ENCODE results near the gene TMEM237.

TMEM237 gene

DNA sequence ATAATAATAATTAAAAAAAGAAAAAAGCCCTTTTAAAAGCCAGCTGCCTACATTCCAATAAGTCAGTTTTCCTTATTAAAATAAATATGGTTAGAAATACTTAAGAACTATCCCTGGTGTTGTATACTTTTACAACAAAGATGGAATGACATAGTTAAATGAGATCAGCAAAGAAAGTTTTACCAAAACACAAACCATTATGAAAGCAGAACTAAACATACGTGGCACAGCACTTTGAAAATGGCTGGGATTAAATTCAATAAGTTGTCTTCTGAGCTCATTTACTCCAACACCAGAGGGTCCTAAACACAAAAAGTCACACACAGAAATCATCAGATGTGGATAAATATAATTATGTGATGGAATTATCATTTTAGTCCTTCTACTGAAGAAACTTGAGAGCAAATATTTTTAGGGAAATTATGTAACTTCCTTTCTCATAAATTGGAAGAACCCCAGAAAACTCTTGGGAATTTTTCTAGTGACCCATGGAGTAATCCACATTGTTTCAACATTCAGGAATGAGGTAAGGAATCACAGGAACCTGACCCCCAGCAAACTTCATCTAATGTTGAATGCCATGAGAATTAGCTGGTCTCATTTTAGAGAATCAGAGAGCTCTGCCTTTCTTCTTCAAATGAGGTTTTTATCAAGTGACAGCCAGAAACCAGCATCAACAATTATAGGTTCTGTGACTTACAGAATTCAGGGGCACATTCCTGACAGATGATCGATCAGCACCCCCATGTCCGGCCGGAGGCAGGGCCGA lies 11.5 kb upstream of the TMEM237 start:
- TF ChIP-seq ZNF274 (IDR thresholded peaks at IDR 0.05; ENCODE audit: low read depth, low read length), result no peak

DNA sequence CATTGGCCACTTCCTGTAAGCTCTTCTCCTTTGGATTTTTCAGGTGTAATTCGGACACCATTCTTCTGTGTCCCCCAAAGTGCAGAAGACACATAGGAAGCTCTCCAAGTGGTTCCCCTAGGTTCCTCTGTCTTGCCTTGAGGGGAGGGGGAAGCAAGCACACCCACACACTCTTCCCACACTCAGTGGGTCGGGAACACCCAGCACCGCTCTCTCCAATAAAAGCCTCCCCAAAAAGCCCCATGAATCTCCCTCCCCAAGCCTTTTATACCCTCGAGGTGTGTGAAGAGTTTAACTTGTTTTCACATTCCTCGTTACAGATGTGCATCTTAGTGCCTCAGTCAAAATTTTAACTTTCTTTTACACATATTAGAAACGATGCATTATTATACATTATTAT lies 9.9 kb upstream of the TMEM237 start:
- TF ChIP-seq ZNF274 (IDR thresholded peaks at IDR 0.05; ENCODE audit: low read depth, low read length), result no peak
- no peak overlapping the region for H3K4me3 ChIP-seq (ENCODE audit: low read length)

More for the DNA sequence above, 11.5 kb upstream of the TMEM237 start:
- H3K4me3 ChIP-seq (ENCODE audit: low read length), result no peak overlapping the region

DNA sequence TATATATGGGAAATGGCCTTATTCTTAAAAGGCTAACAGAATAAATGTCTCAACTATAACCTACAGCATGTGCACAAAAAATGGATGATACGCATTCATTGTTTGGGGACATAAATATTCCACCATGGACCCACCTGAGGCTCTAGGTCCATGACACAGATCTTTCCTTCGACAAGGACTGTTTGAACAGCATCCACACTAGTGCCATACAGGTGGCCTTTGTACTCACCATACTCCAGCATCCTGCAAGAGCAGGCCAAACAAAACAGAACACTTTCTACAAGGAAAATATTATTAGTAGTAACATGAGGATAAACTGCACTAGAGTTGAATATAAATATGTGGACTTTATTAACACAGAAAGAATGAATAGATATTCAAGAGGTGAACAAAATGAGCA lies 6.1 kb upstream of the TMEM237 start:
- H3K4me3 ChIP-seq (ENCODE audit: low read length), result no peak overlapping the region
- TF ChIP-seq ZNF274 (IDR thresholded peaks at IDR 0.05; ENCODE audit: low read depth, low read length), result no peak

DNA sequence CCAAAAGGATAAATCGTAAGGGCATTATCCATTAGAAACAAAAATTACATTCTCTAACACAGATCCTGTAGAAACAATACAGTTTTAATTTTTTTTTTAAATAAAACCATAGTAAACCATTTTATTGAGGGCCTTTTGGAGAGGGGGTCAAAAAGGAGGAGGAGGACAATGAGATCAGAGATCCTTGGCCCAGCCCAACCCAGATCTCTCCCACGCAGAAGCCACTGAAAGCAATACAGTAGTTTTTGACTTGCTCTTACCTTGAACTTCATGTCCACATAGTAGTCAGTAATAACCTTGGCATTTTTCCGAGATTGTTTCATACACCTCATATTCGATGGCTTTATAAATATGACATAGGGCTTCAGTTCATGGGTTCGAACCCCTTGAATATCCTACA lies 4.1 kb upstream of the TMEM237 start:
- no peak for TF ChIP-seq ZNF274 (IDR thresholded peaks at IDR 0.05; ENCODE audit: low read depth, low read length)
- no peak overlapping the region for H3K4me3 ChIP-seq (ENCODE audit: low read length)

DNA sequence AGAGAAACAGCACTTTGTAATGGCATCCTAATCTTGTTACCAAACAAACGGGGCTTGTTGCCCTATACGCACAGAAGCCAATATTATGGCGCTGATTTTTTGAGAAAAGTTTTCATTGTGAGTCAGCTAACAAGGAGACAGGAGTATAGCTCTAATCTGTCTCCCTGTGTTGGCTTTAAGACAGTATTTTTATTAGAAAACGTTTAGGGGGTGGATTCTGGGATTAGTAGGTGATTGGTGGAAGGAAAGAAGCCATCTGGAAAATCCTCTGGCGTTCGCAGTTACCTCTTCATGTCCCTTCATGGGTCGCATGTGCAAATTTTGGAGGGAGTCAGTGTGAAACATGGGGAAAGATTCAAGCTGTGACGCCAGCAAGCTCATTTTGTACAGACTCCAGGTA lies 698 bp upstream of the TMEM237 start:
- TF ChIP-seq ZNF274 (IDR thresholded peaks at IDR 0.05; ENCODE audit: low read depth, low read length), result no peak
- H3K4me3 ChIP-seq (ENCODE audit: low read length), result no peak overlapping the region

DNA sequence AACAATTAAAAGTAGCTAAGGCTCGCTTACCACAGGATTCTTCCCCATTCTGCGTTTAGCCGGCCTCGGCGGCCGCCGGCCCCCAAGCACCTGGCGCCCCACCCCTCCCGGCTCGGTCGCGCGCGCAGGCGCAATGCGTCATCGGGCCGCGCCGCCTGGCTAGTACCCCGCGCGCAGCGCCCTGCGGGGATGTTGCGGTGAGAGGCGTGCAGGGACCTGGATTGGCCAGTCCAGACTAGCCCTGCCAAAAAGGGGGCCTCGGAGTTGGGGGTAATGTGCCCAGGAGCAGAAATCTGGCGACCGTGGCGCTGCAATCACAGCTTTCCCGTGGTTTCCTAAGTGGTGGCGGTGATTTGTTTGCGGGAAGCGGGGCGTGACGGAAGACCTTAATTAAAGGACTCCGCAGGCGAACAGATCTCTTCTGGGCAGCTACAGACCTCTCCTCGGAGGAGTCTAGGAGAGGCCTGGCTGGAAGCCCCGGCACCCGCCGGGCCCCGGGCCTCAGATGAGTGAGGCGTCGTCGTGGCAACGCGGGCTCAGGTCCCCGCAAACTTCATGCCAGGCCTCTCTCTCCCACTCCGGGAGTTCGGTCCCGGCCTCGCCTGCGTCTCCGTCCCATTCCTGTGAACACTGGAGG lies 606 bp downstream of the TMEM237 start:
- TF ChIP-seq ZNF274 (IDR thresholded peaks at IDR 0.05; ENCODE audit: low read depth, low read length), result no peak
- H3K4me3 ChIP-seq (ENCODE audit: low read length), result peak overlapping the region; percentile 88

DNA sequence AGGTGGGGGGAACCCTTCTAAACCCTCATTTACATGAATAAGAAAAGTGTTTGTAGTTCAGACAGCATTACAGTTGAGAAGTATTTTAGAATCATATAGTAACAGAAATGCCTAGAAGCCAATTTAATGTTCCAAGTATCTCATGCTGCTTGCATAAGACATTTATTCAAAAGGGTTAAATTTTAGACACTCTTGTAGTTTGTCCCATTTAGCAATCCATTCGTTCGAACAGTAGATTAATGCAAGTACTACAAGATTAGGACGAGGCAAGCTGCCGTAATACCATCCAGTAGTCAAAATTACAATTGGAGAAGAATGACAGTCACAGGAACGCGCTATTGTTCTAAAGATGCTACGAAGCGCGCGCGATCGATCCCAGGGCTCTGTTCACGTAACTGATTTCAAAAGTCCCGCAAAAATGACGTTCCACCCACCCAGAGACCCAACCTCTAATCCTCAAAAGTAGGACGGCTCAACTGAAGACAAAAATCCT lies 1.2 kb downstream of the TMEM237 start:
- peak overlapping the region; percentile 88 for H3K4me3 ChIP-seq (ENCODE audit: low read length)
- TF ChIP-seq ZNF274 (IDR thresholded peaks at IDR 0.05; ENCODE audit: low read depth, low read length), result no peak

DNA sequence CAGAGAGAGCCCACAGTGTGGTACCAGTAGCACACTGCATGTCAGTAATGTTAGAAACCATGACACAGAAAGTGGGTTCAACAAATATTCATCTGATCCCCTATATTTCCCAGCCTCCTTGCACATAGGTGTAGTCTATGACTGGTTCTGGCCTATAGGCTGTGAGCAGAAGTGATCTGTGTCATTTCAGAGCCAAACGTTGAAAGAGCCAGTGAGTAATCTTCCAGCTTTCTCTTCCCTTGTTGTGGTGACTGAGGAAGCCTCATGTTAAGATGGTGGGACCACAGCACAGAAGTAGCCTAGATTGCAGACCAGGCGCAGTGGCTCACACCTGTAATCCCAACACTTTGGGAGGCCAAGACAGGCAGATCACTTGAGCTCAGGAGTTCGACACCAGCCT lies 4.1 kb downstream of the TMEM237 start:
- no peak for TF ChIP-seq ZNF274 (IDR thresholded peaks at IDR 0.05; ENCODE audit: low read depth, low read length)
- no peak overlapping the region for H3K4me3 ChIP-seq (ENCODE audit: low read length)

DNA sequence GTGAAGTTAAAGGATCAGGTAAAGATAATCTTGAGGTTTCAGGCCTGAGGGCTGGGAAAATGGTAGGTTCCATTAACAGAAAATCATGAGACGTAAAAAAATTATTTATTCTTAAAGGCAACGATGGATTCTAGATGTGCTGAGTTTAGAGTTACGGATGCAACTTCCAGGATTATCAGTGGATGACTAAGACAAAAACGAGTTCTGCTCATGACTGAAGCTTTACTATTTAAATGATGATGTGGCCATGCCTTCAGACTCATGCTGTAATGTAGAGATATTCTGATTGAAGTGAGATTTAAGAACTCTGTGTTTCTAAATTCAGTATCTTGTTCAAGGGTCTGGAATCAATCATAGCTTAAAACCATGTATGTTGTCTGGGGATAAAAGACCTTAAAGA lies 5.0 kb downstream of the TMEM237 start:
- TF ChIP-seq ZNF274 (IDR thresholded peaks at IDR 0.05; ENCODE audit: low read depth, low read length), result no peak
- no peak overlapping the region for H3K4me3 ChIP-seq (ENCODE audit: low read length)

DNA sequence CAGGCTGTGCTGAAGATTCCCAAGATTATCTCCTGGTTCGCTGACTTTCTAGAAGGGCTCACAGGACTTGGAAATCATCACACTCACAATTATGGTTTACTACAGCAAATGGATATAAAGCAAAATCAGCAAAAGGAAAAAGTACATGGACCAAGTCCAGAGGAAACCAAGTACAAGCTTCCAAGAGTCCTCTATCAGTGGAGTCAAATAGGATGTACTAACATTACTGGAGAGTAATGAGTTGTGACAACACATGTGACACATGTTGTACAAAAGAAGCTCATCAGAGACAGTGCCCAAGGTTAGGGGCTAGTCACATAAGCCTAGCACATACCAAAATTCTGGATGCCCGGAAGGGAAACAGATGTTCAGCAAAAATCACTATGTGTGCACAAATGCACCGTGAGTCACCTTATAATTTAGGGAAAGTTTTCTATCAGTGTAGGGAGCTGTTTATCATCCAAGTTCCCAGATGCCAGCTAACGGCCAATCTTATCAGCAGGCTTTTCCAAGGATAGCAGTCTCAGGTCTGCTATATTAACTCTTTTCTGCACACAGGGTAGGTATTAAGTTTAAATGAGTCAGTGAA lies 9.5 kb downstream of the TMEM237 start:
- no peak overlapping the region for H3K4me3 ChIP-seq (ENCODE audit: low read length)
- TF ChIP-seq ZNF274 (IDR thresholded peaks at IDR 0.05; ENCODE audit: low read depth, low read length), result no peak

DNA sequence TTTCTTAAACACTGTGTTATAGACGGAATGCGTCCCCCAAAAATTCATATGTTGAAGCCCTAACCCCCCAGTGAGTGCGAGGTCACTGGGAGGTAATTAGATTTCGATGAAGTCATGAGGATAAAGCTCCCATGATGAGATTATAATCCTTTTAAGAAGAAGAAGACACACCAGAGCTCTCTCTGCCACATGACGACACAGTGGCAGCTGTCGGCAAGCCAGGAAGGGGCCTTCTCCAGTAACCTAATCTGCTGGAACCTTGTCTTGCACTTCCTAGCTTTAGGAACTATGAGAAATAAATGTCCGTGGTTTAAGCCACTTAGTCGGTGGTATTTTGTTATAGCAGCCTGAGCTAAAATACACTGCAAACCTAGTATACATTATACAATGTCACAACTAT lies 12.3 kb downstream of the TMEM237 start:
- TF ChIP-seq ZNF274 (IDR thresholded peaks at IDR 0.05; ENCODE audit: low read depth, low read length), result no peak

DNA sequence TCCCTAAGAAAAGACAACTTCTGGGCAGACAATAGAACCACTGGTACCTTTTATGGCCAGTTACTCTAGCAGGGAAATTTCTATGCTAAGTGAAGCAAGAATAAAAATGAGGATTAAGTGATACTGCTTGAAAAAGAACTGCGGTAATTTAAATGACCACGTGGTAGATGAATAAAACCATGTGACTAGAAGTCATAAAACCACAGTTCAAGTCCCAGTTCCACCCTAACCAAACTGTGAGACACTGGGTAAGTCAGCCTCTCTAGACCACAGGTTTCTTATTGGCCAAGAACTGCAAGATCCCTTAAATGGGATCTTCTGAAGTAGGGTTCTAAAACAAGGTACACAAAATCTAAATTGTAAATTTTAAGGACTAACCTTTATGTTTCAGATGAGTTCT lies 12.7 kb downstream of the TMEM237 start:
- no peak for TF ChIP-seq ZNF274 (IDR thresholded peaks at IDR 0.05; ENCODE audit: low read depth, low read length)
- no peak overlapping the region for H3K4me3 ChIP-seq (ENCODE audit: low read length)

More for the DNA sequence above, 12.3 kb downstream of the TMEM237 start:
- H3K4me3 ChIP-seq (ENCODE audit: low read length), result no peak overlapping the region

DNA sequence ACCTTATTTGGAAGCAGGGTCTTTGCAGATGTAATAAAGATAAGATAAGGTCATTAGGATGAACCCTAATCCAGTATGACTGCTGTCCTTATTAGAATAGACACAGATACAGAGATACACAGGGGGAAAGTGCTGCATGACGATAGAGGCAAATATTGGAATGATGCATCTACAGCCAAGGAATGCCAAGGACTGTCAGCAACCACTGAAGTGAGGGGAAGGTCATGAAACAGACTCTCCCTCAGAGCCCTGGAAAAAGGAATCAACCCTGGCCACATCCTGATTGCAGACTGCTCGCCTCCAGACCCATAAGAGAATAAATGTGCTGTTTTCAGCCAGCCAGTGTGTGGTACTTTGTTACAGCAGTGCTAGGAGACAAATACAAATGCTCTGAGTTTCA lies 14.8 kb downstream of the TMEM237 start:
- no peak overlapping the region for H3K4me3 ChIP-seq (ENCODE audit: low read length)
- TF ChIP-seq ZNF274 (IDR thresholded peaks at IDR 0.05; ENCODE audit: low read depth, low read length), result no peak

DNA sequence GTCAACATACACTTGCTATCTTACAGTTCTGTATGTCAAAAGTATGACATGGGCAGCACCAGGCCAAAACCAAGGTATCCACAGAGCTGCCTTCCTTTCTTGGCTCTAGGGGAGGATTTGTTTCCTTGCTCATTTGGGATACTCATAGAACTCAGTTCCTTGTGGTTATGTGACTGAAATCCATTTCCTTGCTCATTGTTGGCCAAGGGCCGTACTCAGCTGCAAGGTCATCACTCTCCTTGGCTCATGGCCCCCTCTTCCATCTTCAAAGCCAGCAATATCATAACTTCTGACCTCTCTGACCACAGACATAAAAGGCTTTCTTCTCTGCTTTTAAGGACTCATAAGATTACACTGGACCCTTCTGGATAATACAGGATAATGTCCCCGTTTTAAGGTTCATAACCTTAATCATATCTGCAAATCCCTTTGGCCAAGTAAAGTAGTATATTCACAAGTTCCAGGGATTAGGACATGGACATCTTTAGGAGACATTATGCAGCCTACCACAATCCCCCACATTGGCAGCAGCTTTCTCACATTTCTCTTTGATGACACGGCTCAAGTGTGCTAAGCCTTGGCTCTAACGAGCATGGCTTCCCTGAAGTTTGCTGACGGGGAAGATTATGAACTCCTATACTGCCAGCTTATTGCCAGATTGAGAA lies 20.9 kb downstream of the TMEM237 start:
- no peak overlapping the region for H3K4me3 ChIP-seq (ENCODE audit: low read length)
- no peak for TF ChIP-seq ZNF274 (IDR thresholded peaks at IDR 0.05; ENCODE audit: low read depth, low read length)

Data from GM08714 (cell line).